Stomach (tissue), 9 donors: ENCODE measurements around the gene ROBO1. TPM values are rescaled to one million over a fixed set of nuclear protein-coding genes. Genes with fewer than 3 reads are reported as not detected.

Source experiments
- DNase-seq, 2 donors: peaks; one replicate each; pipeline versions ENCODE4 v3.0.0 to v3.0.0-alpha.2; 2013 to 2019
- H3K27ac ChIP-seq, 5 donors: fragments of 200-600 bp in 4 of 5; sonication (generic) in 4 of 5; one replicate each; pipeline ENCODE4 v1.5.1; 2013 to 2019; ENCODE audit warnings: mild to moderate bottlenecking in 1 of 5, moderate library complexity in 1 of 5
- H3K27me3 ChIP-seq, 3 donors: fragments of 200-600 bp; sonication (generic); one replicate each; pipeline ENCODE4 v1.5.1; 2017 to 2019; ENCODE audit warnings: mixed run types in 1 of 3
- H3K36me3 ChIP-seq, 4 donors: fragments of 200-600 bp; sonication (generic); 1 replicate in 3 of 4; 2 replicates in 1 of 4; pipeline ENCODE4 v1.5.1; 2016 to 2019
- H3K4me1 ChIP-seq, 4 donors: fragments of 200-600 bp; sonication (generic); one replicate each; pipeline ENCODE4 v1.5.1; 2016 to 2019
- H3K4me3 ChIP-seq, 4 donors: fragments of 200-600 bp; sonication (generic) in 3 of 4; one replicate each; pipeline ENCODE4 v1.5.1; 2016 to 2019; ENCODE audit warnings: mild to moderate bottlenecking in 1 of 4
- H3K9me3 ChIP-seq, 4 donors: fragments of 200-600 bp; sonication (generic); one replicate each; pipeline ENCODE4 v1.5.1; 2016 to 2019
- CTCF ChIP-seq, 7 experiments: fragments of 450-650 bp in 4 of 7; fragments of 200-600 bp in 3 of 7; sonication (generic) in 3 of 7; IDR thresholded peaks; one replicate each; pipeline ENCODE4 v1.5.1; 2016 to 2019; ENCODE audit warnings: antibody characterized with exemption in 7 of 7, control low read depth in 2 of 7, mild to moderate bottlenecking in 1 of 7
- EP300 ChIP-seq: sonication (generic); formaldehyde crosslinking; IDR thresholded peaks from one replicate; pipeline ENCODE4 v1.6.1; 2017; ENCODE audit warnings: antibody characterized with exemption
- POLR2A ChIP-seq, 4 donors: fragments of 450-650 bp; IDR thresholded peaks; one replicate each; pipeline ENCODE4 v1.6.1; 2016; ENCODE audit warnings: antibody characterized with exemption in 4 of 4, control low read depth in 2 of 4, mild to moderate bottlenecking in 1 of 4, moderate library complexity in 1 of 4
- POLR2AphosphoS5 ChIP-seq, 3 donors: sonication (generic); formaldehyde crosslinking; IDR thresholded peaks; one replicate each; pipeline ENCODE4 v1.6.1; 2016; ENCODE audit warnings: antibody characterized with exemption in 3 of 3
- WGBS, 5 donors: extraction: QIAGEN DNeasy Blood & Tissue Kit in 3 of 5; methylation state at CpG; one replicate each; pipeline versions ENCODE4 v1.1.5 to v1.1.7; 2013 to 2018; 5-methylcytosine and 5-hydroxymethylcytosine counted together
- intact Hi-C: fragments of 100-400 bp; cut with DNase I; formaldehyde crosslinking; loops from one replicate; pipeline ENCODE4 v1.15.1; 2023; ENCODE audit warnings: low total_unique reads
- polyA plus RNA-seq, 3 donors: library from polyadenylated mRNA; stranded (reverse); fragments of 200-250 nt; gene quantifications; one replicate each; pipeline ENCODE4 v1.2.3, GENCODE V29; 2013
- total RNA-seq, 5 donors: library from RNA; depleted of rRNA; stranded (reverse); fragments of >200 nt; gene quantifications; one replicate each; pipeline versions ENCODE4 v1.1.0 to v1.2.3, GENCODE V29; 2014 to 2016
- donor health status: healthy with polysubstance abuse.
- donor health status: Bipolar disorder and iron deficiency.
- donor health status: healthy.

Gene ROBO1
- total and polyA plus RNA-seq, 8 donors, result 2.0 to 174 (median 4.5) TPM

- peaks cover 0 to 16% (median 10%) of the 10 kb centered on the region in 4 donors for H3K4me1 ChIP-seq
- no peak overlapping the region for H3K27ac ChIP-seq
- intact Hi-C loops, result no loop called here
- H3K36me3 ChIP-seq, result no peaks in the 10 kb centered on the region
- no peak for DNase-seq
- H3K27me3 ChIP-seq, result no peaks in the 10 kb centered on the region
- H3K9me3 ChIP-seq, result no peaks in the 10 kb centered on the region
- WGBS, 5 donors, result 76 to 91% (median 84%) methylated on average over 5 of the region's 5 CpGs
- TF ChIP-seq POLR2AphosphoS5 (IDR thresholded peaks at IDR 0.05) (no peak), CTCF (IDR thresholded peaks at IDR 0.05) (no peak), EP300 (no peak), POLR2A (IDR thresholded peaks at IDR 0.05) (no peak)
- H3K4me3 ChIP-seq, result no peak overlapping the region
Observed at GRCh38 chr3:79011821-79012529, 755.8 kb downstream of the ROBO1 start.

- intact Hi-C loops, result no loop called here
Observed at GRCh38 chr3:79009861-79010260, 757.9 kb downstream of the ROBO1 start.

GRCh38 chr3:79006077-79006476, 761.7 kb downstream of the ROBO1 start:
- no peaks in the 10 kb centered on the region for H3K9me3 ChIP-seq
- H3K27ac ChIP-seq, result no peak overlapping the region
- intact Hi-C loops, result no loop called here
- no peaks in the 10 kb centered on the region for H3K36me3 ChIP-seq
- peaks cover 0 to 10% (median 0%) of the 10 kb centered on the region in 4 donors for H3K4me1 ChIP-seq
- H3K4me3 ChIP-seq, result no peak overlapping the region
- 29 to 74% (median 47%) methylated on average over 1 of the region's 1 CpG for WGBS, 5 donors
- no peaks in the 10 kb centered on the region for H3K27me3 ChIP-seq
- no peak for DNase-seq
- TF ChIP-seq CTCF (IDR thresholded peaks at IDR 0.05) (no peak), POLR2AphosphoS5 (IDR thresholded peaks at IDR 0.05) (no peak), EP300 (no peak), POLR2A (IDR thresholded peaks at IDR 0.05) (no peak)

More at GRCh38 chr3:79009861-79010260, 757.9 kb downstream of the ROBO1 start:
- Histone ChIP-seq H3K36me3 (no peaks in the 10 kb centered on the region), H3K27me3 (no peaks in the 10 kb centered on the region), H3K27ac (no peak overlapping the region), H3K4me1 (peaks cover 0 to 10% (median 0%) of the 10 kb centered on the region in 4 donors), H3K4me3 (no peak overlapping the region), H3K9me3 (no peaks in the 10 kb centered on the region)
- no peak for DNase-seq
- TF ChIP-seq POLR2AphosphoS5 (IDR thresholded peaks at IDR 0.05) (no peak), POLR2A (IDR thresholded peaks at IDR 0.05) (no peak), EP300 (no peak), CTCF (IDR thresholded peaks at IDR 0.05) (no peak)

- 79 to 89% (median 88%) methylated on average over 6 of the region's 6 CpGs for WGBS, 5 donors
Observed at GRCh38 chr3:79005084-79005483, 762.7 kb downstream of the ROBO1 start.

More at GRCh38 chr3:79005084-79005483, 762.7 kb downstream of the ROBO1 start:
- TF ChIP-seq POLR2A (IDR thresholded peaks at IDR 0.05) (no peak), POLR2AphosphoS5 (IDR thresholded peaks at IDR 0.05) (no peak), CTCF (IDR thresholded peaks at IDR 0.05) (no peak)
- Histone ChIP-seq H3K27ac (no peak overlapping the region), H3K4me3 (no peak overlapping the region), H3K27me3 (no peaks in the 10 kb centered on the region), H3K36me3 (no peaks in the 10 kb centered on the region), H3K4me1 (peaks cover 0 to 3% (median 0%) of the 10 kb centered on the region in 4 donors), H3K9me3 (no peaks in the 10 kb centered on the region)
- intact Hi-C loops, result no loop called here
- DNase-seq, result no peak
